Measurements from ENCODE around the gene TMA7B.

The TMA7B gene

DNA sequence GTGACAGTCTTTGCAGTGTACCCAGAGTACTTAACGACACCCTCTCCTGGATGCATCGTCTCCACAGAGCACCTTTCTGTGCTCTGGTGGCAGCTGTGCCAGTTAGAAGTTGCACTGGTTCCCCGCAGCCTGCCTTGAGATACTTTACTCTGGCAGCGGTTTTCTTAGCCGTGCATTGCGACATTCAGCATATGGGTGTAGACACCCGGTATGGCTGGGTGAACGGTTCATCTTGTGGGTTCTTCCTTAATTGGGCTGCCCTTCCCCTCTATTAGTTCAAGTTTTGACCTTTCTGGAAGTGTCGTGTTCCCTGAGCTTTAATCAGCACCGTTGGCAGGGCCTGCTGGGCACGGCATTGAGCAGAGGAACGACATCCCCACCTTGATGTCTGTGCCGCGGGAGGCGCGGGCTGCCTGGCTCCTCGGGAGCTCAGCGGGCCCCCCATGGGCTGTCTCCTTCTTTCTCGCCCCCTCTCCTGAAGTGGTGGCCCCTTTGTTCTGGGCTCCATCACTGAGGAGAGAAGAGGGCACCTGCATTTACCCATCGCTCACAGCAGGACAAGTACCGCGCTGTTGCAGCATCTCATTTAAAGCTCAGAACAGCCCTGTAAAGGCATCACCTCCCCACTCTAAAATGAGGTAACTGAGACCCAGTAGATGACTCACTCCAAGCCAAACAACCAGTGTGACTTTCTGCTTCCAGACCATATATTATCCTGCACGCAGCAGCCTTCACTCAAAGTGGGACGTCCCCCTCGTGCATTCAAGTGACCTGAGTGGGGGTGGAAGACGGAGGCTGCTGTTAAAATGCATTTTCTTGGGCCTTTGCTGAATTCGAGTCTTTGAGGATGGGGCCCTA lies 47.9 kb downstream of the TMA7B start:
- no peak for DNase-seq (ENCODE audit: extremely low read depth, low read depth)
- no peak for TF ChIP-seq CTCF (IDR thresholded peaks at IDR 0.05; ENCODE audit: low read depth, low read length, missing control alignments)
- no peak overlapping the region for H3K4me3 ChIP-seq (replicated peaks; ENCODE audit: low read depth, low read length)

DNA sequence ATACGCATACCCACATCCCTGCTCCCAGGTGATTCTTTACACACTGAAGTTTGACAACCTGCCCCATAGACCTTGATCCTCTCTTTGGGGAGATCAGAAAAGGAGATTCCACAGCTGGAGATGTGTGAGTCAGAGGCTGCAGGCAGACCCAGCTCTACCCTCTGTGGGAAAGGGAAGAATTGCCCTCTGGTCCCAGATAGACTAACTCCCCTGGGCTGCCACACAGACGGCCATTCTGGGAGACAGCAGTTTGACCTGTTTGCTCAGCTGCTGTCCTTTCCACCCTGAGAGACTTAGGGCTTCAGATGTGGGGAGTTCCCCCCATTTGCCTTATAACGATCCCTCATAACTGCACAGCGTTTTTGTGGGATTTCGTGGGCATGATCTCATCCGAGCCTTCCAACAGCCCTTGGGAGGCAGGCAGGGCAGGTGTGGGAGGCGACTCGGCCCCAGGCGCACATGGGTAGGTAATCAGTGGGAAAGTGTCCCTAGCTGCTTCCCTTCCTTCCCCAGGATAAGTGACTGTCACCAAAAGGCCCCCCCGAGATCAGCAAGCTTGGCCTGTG lies 48.6 kb downstream of the TMA7B start:
- TF ChIP-seq CTCF (IDR thresholded peaks at IDR 0.05; ENCODE audit: low read depth, low read length, missing control alignments) = no peak
- DNase-seq (ENCODE audit: extremely low read depth, low read depth) = no peak
- H3K4me3 ChIP-seq (replicated peaks; ENCODE audit: low read depth, low read length) = no peak overlapping the region

GRCh38 chr22:40009292-40009774 lies 49.1 kb downstream of the TMA7B start:
- no peak for TF ChIP-seq CTCF (IDR thresholded peaks at IDR 0.05; ENCODE audit: low read depth, low read length, missing control alignments)
- no peak overlapping the region for H3K4me3 ChIP-seq (replicated peaks; ENCODE audit: low read depth, low read length)
- DNase-seq (ENCODE audit: extremely low read depth, low read depth) = no peak

DNA sequence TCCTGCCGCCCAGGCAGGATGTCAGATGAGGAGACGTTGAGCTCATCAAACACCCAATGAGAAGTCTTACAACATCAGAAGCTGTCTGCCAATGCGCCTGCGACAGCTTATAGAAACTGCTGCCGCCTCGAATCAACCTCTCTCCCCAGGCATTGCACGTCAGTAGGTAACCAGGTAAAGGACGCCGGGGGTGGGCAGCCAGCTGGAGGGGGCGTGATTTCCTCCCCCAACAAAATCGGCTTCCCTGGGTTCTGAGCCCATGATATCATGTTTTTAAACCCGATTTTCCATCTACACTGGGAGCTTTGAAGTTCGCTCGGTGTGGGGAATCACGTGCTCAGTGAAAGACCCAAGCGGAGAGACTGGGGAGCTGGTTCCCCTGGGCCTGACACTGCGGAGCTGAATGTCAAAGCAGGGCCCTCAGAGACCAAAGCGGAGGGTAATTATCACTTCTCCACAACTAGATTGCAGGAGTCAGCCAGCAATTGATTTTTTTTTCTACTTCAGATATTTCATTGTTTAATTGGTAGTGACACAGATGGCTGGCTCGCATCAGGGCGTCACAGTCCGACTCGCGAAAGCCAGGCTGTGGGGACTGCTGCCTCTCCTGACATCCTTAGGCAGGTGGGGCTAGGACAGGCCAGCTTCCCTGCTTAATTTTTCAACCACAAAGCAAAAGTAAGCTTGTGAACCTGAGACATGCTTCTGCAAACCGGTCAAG lies 49.9 kb downstream of the TMA7B start:
- no peak overlapping the region for H3K4me3 ChIP-seq (replicated peaks; ENCODE audit: low read depth, low read length)
- DNase-seq (ENCODE audit: extremely low read depth, low read depth) = no peak
- no peak for TF ChIP-seq CTCF (IDR thresholded peaks at IDR 0.05; ENCODE audit: low read depth, low read length, missing control alignments)

GRCh38 chr22:40010746-40011145 lies 50.5 kb downstream of the TMA7B start:
- TF ChIP-seq CTCF (IDR thresholded peaks at IDR 0.05; ENCODE audit: low read depth, low read length, missing control alignments) = no peak
- H3K4me3 ChIP-seq (replicated peaks; ENCODE audit: low read depth, low read length) = no peak overlapping the region
- no peak for DNase-seq (ENCODE audit: extremely low read depth, low read depth)
